A673 (cell line): Measurements from ENCODE around the gene VARS1. TPM values are rescaled to one million over a fixed set of nuclear protein-coding genes. Genes with fewer than 3 reads are reported as not detected.

ENCODE experiments used
- BruUV-seq: library from RNA; stranded (reverse); fragments of 400-500 nt; replicated peaks from 2 replicates; lab custom pipeline; 2021; lab: Mats Ljungman, UMichigan
- CTCF ChIA-PET: fragments of 300-600 bp; sonication (Branson Sonifier 250); formaldehyde crosslinking; loops from one replicate; lab custom pipeline; 2022; ENCODE audit warnings: antibody characterized with exemption; lab: Charles Lee
- POLR2A ChIA-PET: fragments of 300-600 bp; sonication (Branson Sonifier 250); formaldehyde crosslinking; loops from one replicate; lab custom pipeline; 2022; ENCODE audit warnings: antibody characterized with exemption; ENCODE audit not compliant: low non-redundant PET; lab: Charles Lee
- DNase-seq: peaks from one replicate; pipeline ENCODE4 v3.0.0-alpha.2; 2015; ENCODE audit warnings: low spot score
- H3K27ac ChIP-seq: fragments of 200-600 bp; sonication (generic); 2 replicates; pipeline ENCODE4 v1.5.1; 2016; ENCODE audit warnings: mixed run types, low read depth, mild to moderate bottlenecking, mixed read lengths, antibody characterized with exemption, low read length; ENCODE audit not compliant: poor library complexity, severe bottlenecking
- H3K27me3 ChIP-seq: fragments of 200-600 bp; sonication (generic); replicated peaks from 2 replicates; pipeline ENCODE4 v1.6.1; 2017; ENCODE audit warnings: mixed run types, low read depth, mild to moderate bottlenecking, mixed read lengths, antibody characterized with exemption, low read length; ENCODE audit not compliant: insufficient read depth, poor library complexity
- H3K36me3 ChIP-seq: fragments of 200-600 bp; sonication (generic); 2 replicates; pipeline ENCODE4 v1.6.1; 2016; ENCODE audit warnings: mixed run types, mild to moderate bottlenecking, mixed read lengths, antibody characterized with exemption, low read length; ENCODE audit not compliant: insufficient read depth, poor library complexity, severe bottlenecking
- H3K4me1 ChIP-seq: fragments of 200-600 bp; sonication (generic); 2 replicates; pipeline ENCODE4 v1.6.1; 2017; ENCODE audit warnings: mixed run types, mild to moderate bottlenecking, mixed read lengths, antibody characterized with exemption, low read length; ENCODE audit not compliant: insufficient read depth, poor library complexity, severe bottlenecking
- H3K4me3 ChIP-seq: fragments of 200-600 bp; sonication (generic); 2 replicates; pipeline ENCODE4 v1.5.1; 2016; ENCODE audit warnings: low read depth, mixed run types, mild to moderate bottlenecking, mixed read lengths, low read length; ENCODE audit not compliant: poor library complexity, severe bottlenecking
- H3K9me3 ChIP-seq: fragments of 200-600 bp; sonication (generic); 2 replicates; pipeline ENCODE4 v1.6.1; 2016; ENCODE audit warnings: mixed run types, low read depth, mild to moderate bottlenecking, mixed read lengths, antibody characterized with exemption, low read length; ENCODE audit not compliant: poor library complexity, severe bottlenecking
- CTCF ChIP-seq: fragments of 300-800, 200-600 bp; sonication (generic); conservative IDR thresholded peaks from 2 replicates; pipeline ENCODE4 v1.5.1; 2017; ENCODE audit warnings: low read depth, mild to moderate bottlenecking, antibody characterized with exemption, low read length, moderate library complexity, mixed read lengths
- EZH2 ChIP-seq: fragments of 200-600 bp; sonication (generic); IDR thresholded peaks from 2 replicates; pipeline ENCODE4 v1.6.1; 2017; ENCODE audit warnings: borderline replicate concordance, low read depth, mild to moderate bottlenecking, mixed read lengths, antibody characterized with exemption, low read length; ENCODE audit not compliant: poor library complexity, severe bottlenecking
- intact Hi-C: fragments of 100-400 bp; cut with micrococcal nuclease; formaldehyde crosslinking; loops from one replicate; pipeline ENCODE4 v1.10.0; 2022; ENCODE audit not compliant: unreplicated experiment
- total RNA-seq: library from RNA; stranded (reverse); gene quantifications from 2 replicates; pipeline ENCODE4 v1.2.3, GENCODE V29; 2021

The VARS1 gene
- total RNA-seq, 1 experiment from 2014 or later, result 233 TPM

- CTCF ChIA-PET, result no interaction called here
Measured at GRCh38 chr6:31763619-31763940, 32.0 kb downstream of the VARS1 start.

GRCh38 chr6:31762878-31763618 lies 32.5 kb downstream of the VARS1 start:
- no peak for TF ChIP-seq EZH2
- Histone ChIP-seq H3K4me1 (no peaks in the 10 kb centered on the region), H3K36me3 (peaks cover 58% of the 10 kb centered on the region), H3K9me3 (no peaks in the 10 kb centered on the region), H3K4me3 (no peak overlapping the region), H3K27ac (peak overlapping the region; percentile 57), H3K27me3 (no peaks in the 10 kb centered on the region)
- ChIA-PET CTCF (no interaction called here), POLR2A (no interaction called here)
- no TSS peak for BruUV-seq
- no peak for DNase-seq
- intact Hi-C loops, result no loop called here

More at GRCh38 chr6:31763619-31763940, 32.0 kb downstream of the VARS1 start:
- POLR2A ChIA-PET, result no interaction called here
- H3K4me1 ChIP-seq, result no peaks in the 10 kb centered on the region
- H3K4me3 ChIP-seq, result no peak overlapping the region
- H3K27me3 ChIP-seq, result no peaks in the 10 kb centered on the region
- H3K27ac ChIP-seq, result peak overlapping the region; percentile 57
- H3K9me3 ChIP-seq, result no peaks in the 10 kb centered on the region
- peaks cover 53% of the 10 kb centered on the region for H3K36me3 ChIP-seq
- BruUV-seq, result no TSS peak
- peak; percentile 59 for DNase-seq
- intact Hi-C loops, result no loop called here
- TF ChIP-seq EZH2, result no peak
- no peak for TF ChIP-seq CTCF

- no peaks in the 10 kb centered on the region for H3K9me3 ChIP-seq
- no peak for DNase-seq
- TF ChIP-seq EZH2 (no peak), CTCF (no peak)
- peak within 1 kb of the TSS; percentile 57 for H3K27ac ChIP-seq
- intact Hi-C loops, result no loop called here
- peaks cover 59% of the 10 kb centered on the region for H3K36me3 ChIP-seq
- H3K27me3 ChIP-seq, result no peaks in the 10 kb centered on the region
- no peaks in the 10 kb centered on the region for H3K4me1 ChIP-seq
- no TSS peak for BruUV-seq
- no peak within 1 kb of the TSS for H3K4me3 ChIP-seq
- ChIA-PET CTCF (no interaction called here), POLR2A (no interaction called here)
Measured at GRCh38 chr6:31762356-31762755, 33.2 kb downstream of the VARS1 start, which contains the start of gene SAPCD1. SAPCD1 (plus strand) TSS chr6:31762656; CDS start chr6:31763055, 399 bp downstream.
